CD4-positive, alpha-beta T cell (primary cell): Measurements from ENCODE around the gene MRNIP. TPM values are rescaled to one million over a fixed set of nuclear protein-coding genes. Genes with fewer than 3 reads are reported as not detected.

Experiments used
- ATAC-seq: fragments of 200-7000 bp; cut with Tn5 transposase; one replicate; pipeline ENCODE4 v1.10.0; 2022; ENCODE audit warnings: mild to moderate bottlenecking; ENCODE audit not compliant: poor library complexity
- CTCF ChIA-PET: fragments of 350-600 bp; sonication (Branson Sonifier 250); formaldehyde crosslinking; loops from one replicate; lab custom pipeline; 2021; ENCODE audit warnings: antibody characterized with exemption, inconsistent platforms; lab: Charles Lee
- POLR2A ChIA-PET: fragments of 350-600 bp; sonication (Branson Sonifier 250); formaldehyde crosslinking; loops from one replicate; lab custom pipeline; 2021; ENCODE audit warnings: antibody characterized with exemption, inconsistent platforms; lab: Charles Lee
- DNase-seq, 14 experiments: peaks; one replicate each; pipeline ENCODE4 v3.0.0-alpha.2; 2013 to 2020; ENCODE audit warnings: mixed read lengths in 2 of 14
- H3K27ac ChIP-seq, 2 donors: one replicate each; pipeline versions ENCODE4 v1.5.1 to v1.7.0; 2013; ENCODE audit warnings: low read length in 2 of 2, low read depth in 1 of 2, mild to moderate bottlenecking in 1 of 2
- H3K27me3 ChIP-seq, 2 experiments: 1 replicate in 1 of 2; 2 replicates in 1 of 2; pipeline versions ENCODE4 v1.6.1 to v1.7.0; 2013; ENCODE audit warnings: low read length in 2 of 2, control low read depth in 1 of 2, mild to moderate bottlenecking in 1 of 2, moderate library complexity in 1 of 2; ENCODE audit not compliant: insufficient read depth in 2 of 2, control insufficient read depth in 1 of 2
- H3K36me3 ChIP-seq: one replicate; pipeline ENCODE4 v1.6.1; 2013; ENCODE audit warnings: low read length, control low read depth; ENCODE audit not compliant: insufficient read depth
- H3K4me1 ChIP-seq: one replicate; pipeline ENCODE4 v1.6.1; 2013; ENCODE audit warnings: low read length, control low read depth; ENCODE audit not compliant: insufficient read depth
- H3K4me3 ChIP-seq: one replicate; pipeline ENCODE4 v1.5.1; 2013; ENCODE audit warnings: mild to moderate bottlenecking, low read length, moderate library complexity
- H3K9me3 ChIP-seq, 2 experiments: 1 replicate in 1 of 2; 2 replicates in 1 of 2; pipeline versions ENCODE4 v1.6.1 to v1.7.0; 2013; ENCODE audit warnings: low read length in 2 of 2, mild to moderate bottlenecking in 2 of 2, control low read depth in 1 of 2, moderate library complexity in 1 of 2; ENCODE audit not compliant: control insufficient read depth in 1 of 2, insufficient read depth in 1 of 2
- H3K27ac Mint-ChIP-seq: one replicate; pipeline ENCODE4 v1.8.0; 2020; ENCODE audit warnings: mixed read lengths
- H3K27me3 Mint-ChIP-seq: one replicate; pipeline ENCODE4 v1.8.0; 2021; ENCODE audit warnings: mixed read lengths
- H3K36me3 Mint-ChIP-seq: one replicate; pipeline ENCODE4 v1.8.0; 2021; ENCODE audit warnings: low read depth, mixed read lengths
- H3K4me1 Mint-ChIP-seq: one replicate; pipeline ENCODE4 v1.8.0; 2021; ENCODE audit warnings: low read depth, mixed read lengths
- H3K4me3 Mint-ChIP-seq: one replicate; pipeline ENCODE4 v1.8.0; 2020; ENCODE audit warnings: mild to moderate bottlenecking, mixed read lengths
- H3K9me3 Mint-ChIP-seq: one replicate; pipeline ENCODE4 v1.8.0; 2020; ENCODE audit warnings: mixed read lengths
- intact Hi-C, 2 experiments: fragments of 100-400 bp; cut with DNase I in 1 of 2; cut with micrococcal nuclease in 1 of 2; formaldehyde crosslinking; loops; one replicate each; pipeline versions ENCODE4 v1.15.1 to v1.9.0; 2023 to 2025; cut with DNase I, micrococcal nuclease
- total RNA-seq, 174 experiments: library from RNA in 2 of 174; stranded (reverse) in 2 of 174; gene quantifications; one replicate each; pipeline ENCODE4 v1.2.3 and lab custom pipeline; 2021 to 2026
- TF ChIP-seq, protein P1 (sequence below): fragments of 200-600 bp; IDR thresholded peaks from one replicate; pipeline ENCODE4 v1.8.0; 2022; ENCODE audit warnings: antibody characterized with exemption, mild to moderate bottlenecking

Gene MRNIP
- total RNA-seq, 2 experiments from 2014 or later = 31.8 to 32.8 TPM

- H3K27ac ChIP-seq = no peak overlapping the region
- no peaks in the 10 kb centered on the region for H3K27me3 ChIP-seq
- intact Hi-C loops = no loop called here
- H3K27ac Mint-ChIP-seq = no peak overlapping the region
- H3K4me3 Mint-ChIP-seq = no peak overlapping the region
- H3K9me3 Mint-ChIP-seq = no peaks in the 10 kb centered on the region
- TF ChIP-seq, protein P1, sequence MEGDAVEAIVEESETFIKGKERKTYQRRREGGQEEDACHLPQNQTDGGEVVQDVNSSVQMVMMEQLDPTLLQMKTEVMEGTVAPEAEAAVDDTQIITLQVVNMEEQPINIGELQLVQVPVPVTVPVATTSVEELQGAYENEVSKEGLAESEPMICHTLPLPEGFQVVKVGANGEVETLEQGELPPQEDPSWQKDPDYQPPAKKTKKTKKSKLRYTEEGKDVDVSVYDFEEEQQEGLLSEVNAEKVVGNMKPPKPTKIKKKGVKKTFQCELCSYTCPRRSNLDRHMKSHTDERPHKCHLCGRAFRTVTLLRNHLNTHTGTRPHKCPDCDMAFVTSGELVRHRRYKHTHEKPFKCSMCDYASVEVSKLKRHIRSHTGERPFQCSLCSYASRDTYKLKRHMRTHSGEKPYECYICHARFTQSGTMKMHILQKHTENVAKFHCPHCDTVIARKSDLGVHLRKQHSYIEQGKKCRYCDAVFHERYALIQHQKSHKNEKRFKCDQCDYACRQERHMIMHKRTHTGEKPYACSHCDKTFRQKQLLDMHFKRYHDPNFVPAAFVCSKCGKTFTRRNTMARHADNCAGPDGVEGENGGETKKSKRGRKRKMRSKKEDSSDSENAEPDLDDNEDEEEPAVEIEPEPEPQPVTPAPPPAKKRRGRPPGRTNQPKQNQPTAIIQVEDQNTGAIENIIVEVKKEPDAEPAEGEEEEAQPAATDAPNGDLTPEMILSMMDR = no peak
- peaks cover 44% of the 10 kb centered on the region for H3K36me3 Mint-ChIP-seq
- DNase-seq (no peak), ATAC-seq (no peak)
- no peaks in the 10 kb centered on the region for H3K4me1 ChIP-seq
- no peaks in the 10 kb centered on the region for H3K4me1 Mint-ChIP-seq
- H3K36me3 ChIP-seq = peaks cover 61% of the 10 kb centered on the region
- no peaks in the 10 kb centered on the region for H3K9me3 ChIP-seq
- CTCF ChIA-PET = no interaction called here
- no peaks in the 10 kb centered on the region for H3K27me3 Mint-ChIP-seq
- H3K4me3 ChIP-seq = no peak overlapping the region
- POLR2A ChIA-PET = no interaction called here
Measured at GRCh38 chr5:179875741-179876609, 17.4 kb upstream of the MRNIP start.

GRCh38 chr5:179874536-179875292, 16.1 kb upstream of the MRNIP start:
- peaks cover 69% of the 10 kb centered on the region for H3K36me3 ChIP-seq
- DNase-seq = no peak
- no peaks in the 10 kb centered on the region for H3K4me1 ChIP-seq
- no peak overlapping the region for H3K4me3 Mint-ChIP-seq
- ChIA-PET CTCF (no interaction called here), POLR2A (no interaction called here)
- H3K27me3 ChIP-seq = no peaks in the 10 kb centered on the region
- no peaks in the 10 kb centered on the region for H3K9me3 Mint-ChIP-seq
- no peaks in the 10 kb centered on the region for H3K27me3 Mint-ChIP-seq
- intact Hi-C loops = no loop called here
- no peak overlapping the region for H3K4me3 ChIP-seq
- H3K27ac ChIP-seq = no peak overlapping the region
- H3K9me3 ChIP-seq = no peaks in the 10 kb centered on the region
- peaks cover 49% of the 10 kb centered on the region for H3K36me3 Mint-ChIP-seq
- TF ChIP-seq, protein P1 = no peak
- no peaks in the 10 kb centered on the region for H3K4me1 Mint-ChIP-seq
- no peak overlapping the region for H3K27ac Mint-ChIP-seq
- ATAC-seq = no peak

DNA sequence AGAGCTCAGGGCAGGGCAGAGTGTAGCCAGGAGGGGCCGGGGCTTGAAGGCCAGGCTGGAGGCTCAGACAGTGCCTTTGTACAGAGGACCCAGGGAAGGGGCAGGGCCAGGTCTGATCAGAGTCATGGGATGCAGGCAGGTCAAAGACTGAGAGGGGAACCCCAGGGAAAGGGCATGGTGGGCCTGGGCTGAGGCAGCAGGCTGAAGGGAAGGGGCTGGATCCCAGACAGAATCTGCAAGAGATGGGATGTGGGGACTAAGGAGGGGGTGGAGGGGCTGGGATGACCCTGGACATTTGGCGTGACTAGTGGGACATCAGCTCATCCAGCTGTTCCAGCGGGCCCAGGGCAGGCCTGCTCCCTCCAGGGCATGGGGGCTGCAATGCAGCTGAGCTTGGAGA, 15.5 kb upstream of the MRNIP start:
- no peaks in the 10 kb centered on the region for H3K27me3 Mint-ChIP-seq
- TF ChIP-seq, protein P1 = no peak
- Histone ChIP-seq H3K4me3 (no peak overlapping the region), H3K27ac (no peak overlapping the region), H3K9me3 (no peaks in the 10 kb centered on the region), H3K27me3 (no peaks in the 10 kb centered on the region), H3K36me3 (peaks cover 70% of the 10 kb centered on the region), H3K4me1 (no peaks in the 10 kb centered on the region)
- H3K9me3 Mint-ChIP-seq = no peaks in the 10 kb centered on the region
- intact Hi-C loops = no loop called here
- POLR2A ChIA-PET = no interaction called here
- no peak for DNase-seq
- ATAC-seq = no peak
- H3K27ac Mint-ChIP-seq = no peak overlapping the region
- CTCF ChIA-PET = no interaction called here
- peaks cover 49% of the 10 kb centered on the region for H3K36me3 Mint-ChIP-seq
- H3K4me3 Mint-ChIP-seq = no peak overlapping the region
- H3K4me1 Mint-ChIP-seq = no peaks in the 10 kb centered on the region
